Esophagus squamous epithelium (tissue), 5 donors: ENCODE data around the gene MTFR1L. TPM values are rescaled to one million over a fixed set of nuclear protein-coding genes. Genes with fewer than 3 reads are reported as not detected.

Experiments
- DNase-seq: peaks from one replicate; lab custom pipeline; 2025; lab: John Stamatoyannopoulos, UW
- H3K27ac ChIP-seq, 4 donors: fragments of 200-600 bp; sonication (generic); one replicate each; pipeline ENCODE4 v1.5.1; 2016 to 2019; ENCODE audit warnings: mild to moderate bottlenecking in 1 of 4
- H3K27me3 ChIP-seq, 4 donors: fragments of 200-600 bp; sonication (generic); 1 replicate in 3 of 4; 2 replicates in 1 of 4; pipeline versions ENCODE4 v1.5.1 to v1.6.0; 2017 to 2021; ENCODE audit warnings: antibody characterized with exemption in 1 of 4
- H3K36me3 ChIP-seq, 3 donors: fragments of 200-600 bp; sonication (generic); one replicate each; pipeline ENCODE4 v1.5.1; 2016 to 2019
- H3K4me1 ChIP-seq, 3 donors: fragments of 200-600 bp; sonication (generic); one replicate each; pipeline ENCODE4 v1.5.1; 2017 to 2019
- H3K4me3 ChIP-seq, 4 donors: fragments of 200-600 bp; sonication (generic); 1 replicate in 3 of 4; 2 replicates in 1 of 4; pipeline ENCODE4 v1.5.1; 2016 to 2019; ENCODE audit warnings: mild to moderate bottlenecking in 2 of 4, moderate library complexity in 1 of 4
- H3K9me3 ChIP-seq, 3 donors: fragments of 200-600 bp; sonication (generic); one replicate each; pipeline ENCODE4 v1.5.1; 2016 to 2019
- POLR2A ChIP-seq, 4 donors: fragments of 450-650 bp; IDR thresholded peaks; one replicate each; pipeline ENCODE4 v1.6.1; 2017; ENCODE audit warnings: antibody characterized with exemption in 4 of 4, mild to moderate bottlenecking in 4 of 4, moderate library complexity in 3 of 4
- WGBS, 2 donors: methylation state at CpG; one replicate each; pipeline ENCODE4 v1.1.5; 2018; 5-methylcytosine and 5-hydroxymethylcytosine counted together
- intact Hi-C: fragments of 100-400 bp; cut with DNase I; formaldehyde crosslinking; loops from one replicate; pipeline ENCODE4 v1.15.0; 2022
- total RNA-seq, 4 donors: library from RNA; depleted of rRNA; stranded (reverse); fragments of >200 nt; gene quantifications; one replicate each; pipeline ENCODE4 v1.1.0, GENCODE V29; 2016
- TF ChIP-seq, protein P1 (sequence below), 6 experiments: fragments of 450-650 bp in 4 of 6; fragments of 200-600 bp in 2 of 6; sonication (generic) in 2 of 6; IDR thresholded peaks; one replicate each; pipeline ENCODE4 v1.5.1; 2016 to 2019; ENCODE audit warnings: antibody characterized with exemption in 6 of 6, mild to moderate bottlenecking in 4 of 6, moderate library complexity in 4 of 6
- donor health status: DM: yes; HTN: yes; CAD: no.

The MTFR1L gene
- total RNA-seq, 4 donors from 2014 or later = 24.4 to 53.8 (median 28.3) TPM

DNA sequence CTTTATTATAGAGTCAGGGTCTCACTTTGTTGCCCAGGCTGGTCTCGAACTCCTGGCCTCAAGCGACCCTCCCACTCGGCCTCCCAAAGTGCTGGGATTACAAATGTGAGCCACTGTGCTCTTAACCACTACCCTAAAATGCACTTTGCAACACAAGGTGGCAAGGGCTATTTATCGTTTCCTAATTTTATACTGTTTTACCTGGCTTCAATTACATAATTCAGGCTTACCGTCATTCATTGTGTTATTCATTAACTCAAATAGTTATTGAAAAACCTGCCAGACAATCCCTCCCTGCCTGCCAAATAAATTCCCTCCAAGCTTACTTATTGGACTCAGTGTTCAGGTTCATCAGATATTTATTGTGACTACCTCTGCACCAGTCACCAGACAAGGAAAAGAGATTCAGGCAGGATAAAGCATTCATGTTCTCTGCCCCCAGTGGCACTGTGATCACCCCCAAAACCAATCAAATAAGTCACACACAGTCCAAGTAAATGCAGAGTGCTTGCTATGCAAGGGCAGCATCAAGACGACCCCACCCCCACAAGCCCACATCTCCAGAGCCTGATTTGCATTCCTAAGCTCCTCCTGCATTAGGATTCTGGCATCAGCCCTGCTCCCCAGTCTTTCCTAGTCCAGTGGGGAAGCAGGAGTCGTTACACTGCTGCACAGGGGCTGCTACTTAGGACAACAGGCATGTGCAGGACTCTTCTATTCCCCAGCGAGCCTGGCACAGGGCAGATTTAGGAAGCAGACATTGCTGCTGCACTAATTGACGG lies 47.6 kb downstream of the MTFR1L start:
- peaks cover 0 to 33% (median 4%) of the 10 kb centered on the region in 3 donors for H3K36me3 ChIP-seq
- TF ChIP-seq, protein P1, sequence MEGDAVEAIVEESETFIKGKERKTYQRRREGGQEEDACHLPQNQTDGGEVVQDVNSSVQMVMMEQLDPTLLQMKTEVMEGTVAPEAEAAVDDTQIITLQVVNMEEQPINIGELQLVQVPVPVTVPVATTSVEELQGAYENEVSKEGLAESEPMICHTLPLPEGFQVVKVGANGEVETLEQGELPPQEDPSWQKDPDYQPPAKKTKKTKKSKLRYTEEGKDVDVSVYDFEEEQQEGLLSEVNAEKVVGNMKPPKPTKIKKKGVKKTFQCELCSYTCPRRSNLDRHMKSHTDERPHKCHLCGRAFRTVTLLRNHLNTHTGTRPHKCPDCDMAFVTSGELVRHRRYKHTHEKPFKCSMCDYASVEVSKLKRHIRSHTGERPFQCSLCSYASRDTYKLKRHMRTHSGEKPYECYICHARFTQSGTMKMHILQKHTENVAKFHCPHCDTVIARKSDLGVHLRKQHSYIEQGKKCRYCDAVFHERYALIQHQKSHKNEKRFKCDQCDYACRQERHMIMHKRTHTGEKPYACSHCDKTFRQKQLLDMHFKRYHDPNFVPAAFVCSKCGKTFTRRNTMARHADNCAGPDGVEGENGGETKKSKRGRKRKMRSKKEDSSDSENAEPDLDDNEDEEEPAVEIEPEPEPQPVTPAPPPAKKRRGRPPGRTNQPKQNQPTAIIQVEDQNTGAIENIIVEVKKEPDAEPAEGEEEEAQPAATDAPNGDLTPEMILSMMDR (IDR thresholded peaks at IDR 0.05) = no peak
- 46 to 54% methylated on average over 6 to 7 of the region's 9 CpGs for WGBS, 2 donors
- peaks cover 27 to 68% (median 31%) of the 10 kb centered on the region in 3 donors for H3K4me1 ChIP-seq
- H3K27ac ChIP-seq = peak overlapping the region in 3 of 4 donors; percentile 12 to 52 (median 19)
- no peak overlapping the region for H3K4me3 ChIP-seq
- DNase-seq = no peak
- no peaks in the 10 kb centered on the region for H3K9me3 ChIP-seq
- intact Hi-C loops = no loop called here
- no peaks in the 10 kb centered on the region for H3K27me3 ChIP-seq

- 50 to 61% methylated on average over 3 to 4 of the region's 6 CpGs for WGBS, 2 donors
- Histone ChIP-seq H3K36me3 (peaks cover 0 to 20% (median 4%) of the 10 kb centered on the region in 3 donors), H3K27me3 (no peaks in the 10 kb centered on the region), H3K9me3 (no peaks in the 10 kb centered on the region), H3K4me1 (peaks cover 40 to 80% (median 51%) of the 10 kb centered on the region in 3 donors), H3K4me3 (no peak overlapping the region), H3K27ac (peak overlapping the region in 3 of 4 donors; percentile 66 to 81 (median 74))
- no peak for DNase-seq
- intact Hi-C loops = no loop called here
- no peak for TF ChIP-seq POLR2A (IDR thresholded peaks at IDR 0.05)
- TF ChIP-seq, protein P1 (IDR thresholded peaks at IDR 0.05) = no peak
Observed at GRCh38 chr1:25869909-25870606, 50.3 kb downstream of the MTFR1L start.

- Histone ChIP-seq H3K36me3 (peaks cover 0 to 20% (median 4%) of the 10 kb centered on the region in 3 donors), H3K27me3 (no peaks in the 10 kb centered on the region), H3K9me3 (no peaks in the 10 kb centered on the region), H3K4me1 (peaks cover 43 to 85% (median 51%) of the 10 kb centered on the region in 3 donors), H3K4me3 (no peak overlapping the region), H3K27ac (peak overlapping the region in 3 of 4 donors; percentile 66 to 81 (median 74))
- no peak for DNase-seq
- WGBS, 2 donors = 47 to 67% methylated on average over 1 of the region's 1 CpG
- TF ChIP-seq, protein P1 (IDR thresholded peaks at IDR 0.05) = no peak
- TF ChIP-seq POLR2A (IDR thresholded peaks at IDR 0.05) = no peak
- intact Hi-C loops = no loop called here
Observed at GRCh38 chr1:25870614-25871013, 50.9 kb downstream of the MTFR1L start.

GRCh38 chr1:25871086-25871703 lies 51.4 kb downstream of the MTFR1L start:
- peak overlapping the region; percentile 66 to 81 (median 70) for H3K27ac ChIP-seq
- H3K4me1 ChIP-seq = peaks cover 49 to 89% (median 54%) of the 10 kb centered on the region in 3 donors
- H3K36me3 ChIP-seq = peaks cover 0 to 20% (median 4%) of the 10 kb centered on the region in 3 donors
- DNase-seq = no peak
- H3K27me3 ChIP-seq = no peaks in the 10 kb centered on the region
- no peak overlapping the region for H3K4me3 ChIP-seq
- intact Hi-C loops = no loop called here
- TF ChIP-seq POLR2A (IDR thresholded peaks at IDR 0.05) = no peak
- TF ChIP-seq, protein P1 (IDR thresholded peaks at IDR 0.05) = no peak
- no peaks in the 10 kb centered on the region for H3K9me3 ChIP-seq
- WGBS, 2 donors = 20 to 39% methylated on average over 4 of the region's 5 CpGs
